NCI-H345 treated with DMSO at 0.1 percent for 48 hours (cell line): ENCODE data around the gene C6orf141.
"Not testable (repeated sequence)": the region's sequence is repeated elsewhere in the genome, so short reads cannot be mapped to it uniquely, and the experiment has no call there.

Experiments
- DNase-seq: peaks from one replicate; lab custom pipeline; 2025; ENCODE audit not compliant: unreplicated experiment; lab: John Stamatoyannopoulos, UW

Gene C6orf141

GRCh38 chr6:49570474-49571079 is 20.1 kb downstream of the C6orf141 start:
- no peak for DNase-seq

GRCh38 chr6:49576618-49577017 is 26.1 kb downstream of the C6orf141 start:
- no peak for DNase-seq

- no peak for DNase-seq
Observed at GRCh38 chr6:49579649-49580048, 29.2 kb downstream of the C6orf141 start.

GRCh38 chr6:49582529-49582928 is 32.1 kb downstream of the C6orf141 start:
- no peak for DNase-seq

GRCh38 chr6:49587262-49587661 is 36.8 kb downstream of the C6orf141 start:
- not testable (repeated sequence) for DNase-seq
